GM12891 (cell line): ENCODE measurements around the gene MAP4K3.

ENCODE experiments used
- DNase-seq: peaks from one replicate; pipeline ENCODE4 v3.0.0; 2011; ENCODE audit warnings: low spot score; ENCODE audit not compliant: insufficient read length
- FAIRE-seq: peaks from 2 replicates; lab custom pipeline; 2011; peaks lifted over from hg19 to GRCh38; lab: Jason Lieb, UNC
- PAX5 ChIP-seq: IDR thresholded peaks from 2 replicates; pipeline ENCODE4 v1.6.1; 2011; ENCODE audit warnings: low read length, moderate library complexity, mild to moderate bottlenecking; ENCODE audit not compliant: insufficient read depth, severe bottlenecking
- POLR2A ChIP-seq: IDR thresholded peaks from 2 replicates; pipeline ENCODE4 v1.6.1; 2011; ENCODE audit warnings: low read depth, low read length, control low read depth
- POLR2AphosphoS5 ChIP-seq: IDR thresholded peaks from 2 replicates; pipeline ENCODE4 v1.6.1; 2011; ENCODE audit warnings: low read depth, low read length, control low read depth
- POU2F2 ChIP-seq: IDR thresholded peaks from 2 replicates; pipeline ENCODE4 v1.6.1; 2011; ENCODE audit warnings: low read depth, mild to moderate bottlenecking, control low read depth, low read length, moderate library complexity
- SPI1 ChIP-seq: IDR thresholded peaks from 2 replicates; pipeline ENCODE4 v1.6.1; 2011; ENCODE audit warnings: low read depth, low read length, control low read depth
- TAF1 ChIP-seq: IDR thresholded peaks from 2 replicates; pipeline ENCODE4 v1.6.1; 2011; ENCODE audit warnings: low read depth, low read length, control low read depth

The MAP4K3 gene

DNA sequence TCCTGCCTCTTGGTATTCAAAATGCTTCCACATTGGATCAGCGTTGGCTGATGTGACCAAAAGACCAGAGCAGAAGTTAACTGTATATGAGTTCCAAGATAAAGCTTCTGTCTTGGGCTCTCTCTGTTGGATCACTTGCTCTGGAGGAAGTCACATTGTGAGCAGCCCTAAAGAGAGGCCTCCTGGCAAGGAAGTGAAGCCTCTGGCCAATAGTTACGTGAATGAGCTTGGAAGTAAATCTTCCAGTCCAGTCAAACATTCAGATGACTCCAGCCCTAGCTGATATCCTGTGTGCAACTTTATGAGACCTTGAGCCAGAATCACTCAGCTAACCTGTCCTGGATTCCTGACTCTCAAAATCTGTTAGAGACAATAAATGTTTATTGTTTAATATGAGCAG lies 125.6 kb downstream of the MAP4K3 start:
- DNase-seq (no peak), FAIRE-seq (no peak)
- no peak for TF ChIP-seq TAF1
- no peak for TF ChIP-seq SPI1
- no peak for TF ChIP-seq POLR2A
- no peak for TF ChIP-seq PAX5
- TF ChIP-seq POU2F2: no peak
- TF ChIP-seq POLR2AphosphoS5: no peak

DNA sequence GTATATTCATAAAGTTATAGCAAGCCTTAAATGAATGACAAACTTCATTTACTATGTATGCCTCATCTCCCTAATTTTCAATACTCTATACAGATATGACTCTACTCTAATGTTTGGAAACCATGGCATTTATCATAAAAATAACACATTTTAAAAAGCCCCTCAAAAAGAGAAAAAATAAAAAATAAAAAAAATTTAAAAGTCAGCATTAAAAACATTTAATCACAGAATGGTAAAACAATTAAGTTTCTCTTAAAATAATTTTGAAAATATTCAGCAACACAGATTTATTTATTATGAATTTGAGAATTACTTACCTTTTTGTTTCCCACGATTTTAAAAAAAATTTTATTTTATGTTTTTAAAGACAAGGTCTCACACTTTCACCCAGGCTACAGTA lies 128.3 kb downstream of the MAP4K3 start:
- no peak for TF ChIP-seq TAF1
- no peak for TF ChIP-seq SPI1
- TF ChIP-seq PAX5: no peak
- no peak for TF ChIP-seq POU2F2
- TF ChIP-seq POLR2A: no peak
- no peak for TF ChIP-seq POLR2AphosphoS5
- FAIRE-seq: no peak

DNA sequence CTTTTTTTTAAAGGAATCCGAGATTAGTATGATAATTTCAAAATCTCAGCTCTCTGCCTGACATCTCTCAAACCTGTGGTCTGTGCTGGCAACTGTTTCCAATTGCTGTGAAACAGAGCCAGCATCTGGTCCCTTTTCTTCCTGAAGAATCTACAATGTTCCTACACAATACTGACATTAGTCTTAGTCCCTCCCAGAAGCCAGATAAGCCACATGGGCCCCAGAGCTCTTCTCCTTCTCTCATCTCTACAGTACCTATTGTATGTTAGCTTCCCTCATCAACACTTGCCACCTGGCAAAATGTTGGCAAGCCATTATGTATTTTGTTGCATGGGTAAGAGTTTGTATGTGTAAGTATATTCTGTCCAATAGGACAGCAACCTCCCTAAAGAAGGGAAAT lies 130.5 kb downstream of the MAP4K3 start:
- DNase-seq (no peak), FAIRE-seq (no peak)
- TF ChIP-seq SPI1: no peak
- no peak for TF ChIP-seq TAF1
- TF ChIP-seq POLR2A: no peak

More for the DNA sequence above, 128.3 kb downstream of the MAP4K3 start:
- no peak for DNase-seq

DNA sequence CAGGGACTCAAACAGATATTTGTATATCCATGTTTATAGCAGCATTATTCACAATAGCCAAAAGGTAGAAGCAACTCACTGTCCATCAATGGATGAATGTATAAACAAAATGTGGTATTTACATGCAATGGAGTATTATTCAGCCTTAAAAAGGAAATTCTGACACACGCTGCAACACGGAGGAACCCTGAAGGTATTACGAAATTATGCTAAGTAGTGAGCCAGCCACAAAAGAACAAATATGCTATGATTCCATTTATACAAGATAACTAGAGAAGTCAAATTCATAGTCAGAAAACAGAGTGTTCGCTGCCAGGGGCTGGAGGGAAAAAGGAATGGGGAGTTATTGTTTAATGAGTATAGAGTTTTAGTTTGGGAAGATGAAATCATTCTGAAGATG lies 132.4 kb downstream of the MAP4K3 start:
- TF ChIP-seq POLR2A: no peak
- TF ChIP-seq TAF1: no peak
- TF ChIP-seq POU2F2: no peak
- no peak for TF ChIP-seq PAX5
- no peak for TF ChIP-seq POLR2AphosphoS5
- TF ChIP-seq SPI1: no peak
- no peak for FAIRE-seq
- DNase-seq: no peak

DNA sequence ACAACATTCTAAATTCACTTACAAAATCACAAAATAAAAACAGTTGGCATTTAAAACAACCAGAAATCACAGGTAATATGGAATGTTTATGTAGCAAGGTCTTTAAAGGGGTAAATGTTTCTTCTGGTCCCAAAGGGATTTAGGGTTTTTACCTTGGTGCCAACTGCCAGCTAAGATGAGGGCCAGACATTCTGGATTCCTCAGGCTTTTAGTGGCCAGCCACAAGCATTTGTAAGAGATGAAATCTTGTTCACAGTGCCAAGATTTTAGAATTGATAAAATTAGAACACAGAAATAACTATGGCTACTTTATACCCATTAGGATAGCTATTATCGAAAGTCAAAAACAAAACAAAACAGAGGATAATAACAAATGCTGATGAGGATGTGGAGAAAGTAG lies 132.9 kb downstream of the MAP4K3 start:
- DNase-seq (no peak), FAIRE-seq (no peak)
- TF ChIP-seq PAX5 (no peak), SPI1 (no peak), POLR2A (no peak), TAF1 (no peak), POLR2AphosphoS5 (no peak), POU2F2 (no peak)

DNA sequence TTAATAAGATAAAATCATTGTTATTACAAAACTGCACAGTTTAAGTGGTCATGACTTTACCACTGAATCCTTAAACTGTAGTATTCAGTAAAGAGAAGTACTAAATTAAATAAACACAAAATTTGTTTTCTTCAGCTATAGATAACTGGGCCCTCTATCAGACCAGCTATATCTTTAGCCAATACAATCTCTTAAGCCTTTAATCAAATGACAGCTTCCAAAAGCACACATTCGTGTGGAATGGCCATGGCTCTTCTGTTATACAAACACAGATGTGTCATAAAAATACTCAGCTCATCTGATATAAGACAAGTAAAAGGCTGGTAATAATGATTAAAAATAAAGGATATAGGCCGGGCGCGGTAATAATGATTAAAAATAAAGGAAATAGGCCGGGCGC lies 135.7 kb downstream of the MAP4K3 start:
- DNase-seq (no peak), FAIRE-seq (no peak)
- no peak for TF ChIP-seq POLR2AphosphoS5
- no peak for TF ChIP-seq POLR2A
- no peak for TF ChIP-seq TAF1
- TF ChIP-seq POU2F2: no peak
- no peak for TF ChIP-seq PAX5
- TF ChIP-seq SPI1: no peak

DNA sequence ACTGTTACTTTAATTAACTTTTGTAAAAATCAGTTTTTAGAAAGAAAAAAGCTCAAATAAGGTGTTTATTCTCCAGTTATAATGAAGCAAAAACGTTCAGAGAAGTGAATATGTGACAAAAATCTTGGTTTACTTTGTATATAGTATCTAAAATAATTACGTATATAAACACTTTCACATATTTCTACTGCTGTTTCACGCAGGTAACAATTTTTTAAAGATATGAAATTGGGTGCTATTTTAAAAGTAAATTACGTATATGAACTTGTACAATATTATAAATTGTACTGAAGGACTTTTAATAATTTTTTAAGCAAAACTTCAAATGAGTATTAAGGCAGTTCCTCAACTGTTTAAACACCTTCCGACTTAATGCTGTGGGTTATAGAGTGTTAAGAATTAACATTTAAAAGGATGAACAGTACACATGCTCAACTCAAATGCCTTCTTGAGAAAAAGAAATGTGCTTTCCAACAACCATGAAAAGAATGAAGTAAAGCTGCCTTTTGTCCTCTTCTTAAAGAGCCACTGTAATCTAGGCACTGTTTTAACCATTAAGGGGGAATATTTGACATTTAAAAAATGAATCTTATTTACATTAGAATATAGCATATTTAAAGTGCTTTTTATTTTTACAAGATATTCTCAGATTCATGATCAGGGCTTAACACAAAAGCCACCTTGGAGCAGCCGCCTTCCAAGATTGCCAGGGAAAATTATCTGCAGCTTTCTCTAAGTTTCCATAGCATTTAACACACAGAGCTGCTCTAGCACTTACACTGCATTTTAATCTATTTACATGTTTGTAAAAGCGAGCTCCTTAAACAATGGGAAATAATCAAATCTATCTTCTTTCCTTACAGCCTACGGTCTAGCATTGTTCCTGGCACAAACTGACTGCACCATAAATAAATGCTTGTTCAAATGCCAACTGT lies 136.8 kb downstream of the MAP4K3 start:
- no peak for FAIRE-seq
- no peak for TF ChIP-seq TAF1
- DNase-seq: no peak

DNA sequence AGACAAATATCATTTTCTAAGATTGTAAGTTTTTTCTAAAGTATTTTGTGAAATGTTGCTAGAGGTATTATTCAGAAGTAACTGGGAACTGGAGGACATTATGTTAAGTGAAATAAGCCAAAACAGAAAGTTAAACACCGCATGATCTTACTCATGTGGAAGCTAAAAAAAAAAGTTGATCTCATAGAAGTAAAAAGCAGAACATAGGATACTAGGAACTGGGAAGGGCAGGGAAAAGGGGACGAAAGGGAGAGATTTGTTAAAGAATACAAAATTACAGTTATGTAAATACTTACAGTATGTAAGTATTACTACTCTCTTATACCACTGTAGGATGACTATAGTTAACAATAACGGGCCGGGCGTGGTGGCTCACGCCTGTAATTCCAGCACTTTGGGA lies 146.7 kb downstream of the MAP4K3 start:
- FAIRE-seq (no peak), DNase-seq (no peak)
- TF ChIP-seq POU2F2: no peak
- TF ChIP-seq POLR2A: no peak
- TF ChIP-seq POLR2AphosphoS5: no peak
- TF ChIP-seq TAF1: no peak
- no peak for TF ChIP-seq PAX5
- no peak for TF ChIP-seq SPI1

DNA sequence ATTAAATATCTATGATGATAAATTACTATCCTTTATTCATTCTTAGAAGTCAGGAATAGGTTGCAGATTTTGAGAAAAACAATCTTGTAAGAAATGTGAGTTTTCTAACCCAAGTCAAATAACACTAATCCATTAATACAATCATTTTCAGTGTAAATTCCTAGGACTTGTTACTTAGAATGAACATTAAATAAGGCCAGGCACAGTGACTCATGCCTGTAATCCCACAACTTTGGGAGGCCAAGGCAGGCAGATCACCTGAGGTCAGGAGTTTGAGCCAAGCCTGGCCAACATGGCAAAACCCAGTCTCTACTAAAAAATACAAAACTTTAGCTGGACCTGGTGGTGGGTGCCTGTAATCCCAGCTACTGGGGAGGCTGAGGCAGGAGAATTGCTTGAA lies 147.5 kb downstream of the MAP4K3 start:
- FAIRE-seq (no peak), DNase-seq (no peak)
- TF ChIP-seq POLR2AphosphoS5 (no peak), TAF1 (no peak), POLR2A (no peak), PAX5 (no peak), POU2F2 (no peak), SPI1 (no peak)

DNA sequence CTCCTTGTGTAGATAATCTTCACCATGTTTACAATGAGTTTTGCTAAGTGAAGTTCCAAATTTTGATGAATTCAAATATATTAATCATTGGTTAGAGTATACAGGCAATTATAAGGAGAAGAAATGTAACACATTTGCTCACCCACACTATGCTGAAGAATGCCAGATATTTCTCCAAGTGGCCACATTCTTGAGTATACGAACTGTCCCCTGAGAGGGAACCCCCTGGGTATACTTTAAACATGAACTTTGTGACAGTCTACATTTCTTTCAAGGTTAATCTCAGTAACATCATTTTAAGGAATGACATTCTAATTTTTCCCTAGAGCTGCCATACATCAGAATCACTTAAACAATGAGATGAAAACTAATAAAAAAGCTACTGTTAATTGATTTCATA lies 153.5 kb downstream of the MAP4K3 start:
- no peak for TF ChIP-seq TAF1
- TF ChIP-seq PAX5: no peak
- TF ChIP-seq SPI1: no peak
- TF ChIP-seq POU2F2: no peak
- TF ChIP-seq POLR2AphosphoS5: no peak
- TF ChIP-seq POLR2A: no peak
- FAIRE-seq (no peak), DNase-seq (no peak)
